K562 (cell line): Measurements from ENCODE around the gene AK4. TPM values are rescaled to one million over a fixed set of nuclear protein-coding genes. Genes with fewer than 3 reads are reported as not detected.
A peak's percentile ranks its signal among the peaks of the same experiment; 100 is the strongest.

ENCODE experiments used
- ARID3B ChIP-seq: fragments of 250-450 bp; sonication (Bioruptor Pico); IDR thresholded peaks from 2 replicates; pipeline ENCODE4 v1.4.0; 2020; ENCODE audit warnings: borderline replicate concordance
- ATF1 ChIP-seq, 2 experiments: fragments of 450-650 bp in 1 of 2; IDR thresholded peaks; 2 replicates each; pipeline ENCODE4 v1.6.1; 2016; ENCODE audit warnings: missing compliant biosample characterization in 1 of 2, missing genetic modification characterization in 1 of 2
- BCLAF1 ChIP-seq, 2 experiments: fragments of 450-650 bp in 1 of 2; IDR thresholded peaks; 2 replicates each; pipeline ENCODE4 v1.6.1; 2011 to 2017; ENCODE audit warnings: low read depth in 2 of 2, antibody characterized with exemption in 1 of 2, borderline replicate concordance in 1 of 2, low read length in 1 of 2, mild to moderate bottlenecking in 1 of 2, mixed read lengths in 1 of 2; ENCODE audit not compliant: control insufficient read depth in 1 of 2
- BRD9 ChIP-seq: fragments of 450-650 bp; IDR thresholded peaks from 2 replicates; pipeline ENCODE4 v1.6.1; 2018; ENCODE audit warnings: low read depth; ENCODE audit not compliant: partially characterized antibody
- CBX8 ChIP-seq: fragments of 200-600 bp; sonication (generic); IDR thresholded peaks from 2 replicates; pipeline ENCODE4 v1.6.1; 2012; ENCODE audit warnings: borderline replicate concordance, mixed run types, low read depth, mild to moderate bottlenecking, moderate library complexity, mixed read lengths, low read length, control low read depth, inconsistent platforms; ENCODE audit not compliant: poor library complexity, severe bottlenecking; ENCODE audit errors: extremely low read depth
- CREB3 ChIP-seq: fragments of 450-650 bp; conservative IDR thresholded peaks from 2 replicates; pipeline ENCODE4 v1.6.1; 2016; ENCODE audit warnings: missing genetic modification characterization, low read depth, mild to moderate bottlenecking, missing compliant biosample characterization, moderate library complexity
- CTBP1 ChIP-seq: fragments of 450-650 bp; IDR thresholded peaks from 2 replicates; pipeline ENCODE4 v1.6.1; 2016; ENCODE audit warnings: borderline replicate concordance
- HDAC6 ChIP-seq: IDR thresholded peaks from 2 replicates; pipeline ENCODE4 v1.6.1; 2012; ENCODE audit warnings: low read depth, mild to moderate bottlenecking, control low read depth, inconsistent platforms, low read length, moderate library complexity
- KLF1 ChIP-seq: fragments of 450-650 bp; IDR thresholded peaks from 2 replicates; pipeline ENCODE4 v1.6.1; 2016; ENCODE audit warnings: missing genetic modification characterization, missing compliant biosample characterization
- LEF1 ChIP-seq: fragments of 450-650 bp; IDR thresholded peaks from 2 replicates; pipeline ENCODE4 v1.6.1; 2016; ENCODE audit warnings: mild to moderate bottlenecking
- MNT ChIP-seq, 2 experiments: fragments of 450-650 bp; conservative IDR thresholded peaks; 2 replicates each; pipeline ENCODE4 v1.6.1; 2017; ENCODE audit warnings: mild to moderate bottlenecking in 2 of 2, moderate library complexity in 2 of 2
- POLR2AphosphoS2 ChIP-seq: IDR thresholded peaks from 2 replicates; pipeline ENCODE4 v1.6.1; 2012; ENCODE audit warnings: low read length, improper control_type of control experiment
- RUNX1 ChIP-seq: sonication (generic); IDR thresholded peaks from 2 replicates; pipeline ENCODE4 v1.6.1; 2016; ENCODE audit warnings: antibody characterized with exemption, low read depth
- TEAD1 ChIP-seq, 2 experiments: fragments of 450-650 bp in 1 of 2; sonication (generic) in 1 of 2; formaldehyde crosslinking; IDR thresholded peaks; 2 replicates each; pipeline versions ENCODE4 v1.4.0 to v1.8.0; 2020 to 2022; ENCODE audit warnings: mild to moderate bottlenecking in 2 of 2, missing genetic modification reagents in 1 of 2
- VEZF1 ChIP-seq: fragments of 200-800 bp; sonication (Bioruptor generic); IDR thresholded peaks from 2 replicates; pipeline ENCODE4 v1.6.1; 2017; ENCODE audit warnings: missing genetic modification characterization, missing compliant biosample characterization
- ZFPM2 ChIP-seq: fragments of 250-450 bp; sonication (Bioruptor Pico); IDR thresholded peaks from 2 replicates; pipeline ENCODE4 v1.5.1; 2022; ENCODE audit warnings: mild to moderate bottlenecking
- polyA plus RNA-seq, 8 experiments: library from polyadenylated mRNA; depleted of rRNA in 4 of 8; stranded (reverse) in 5 of 8; unstranded in 3 of 8; fragments of >200 nt; fragmentation: Nextera tagmentation in 2 of 8; fragmentation: Illumina TruSeq in 1 of 8; extraction: Ambion mirVana in 2 of 8; extraction: Trizol in 1 of 8; gene quantifications; 2 replicates each; pipeline versions ENCODE4 v1.2.1 to v1.2.3, GENCODE V29; 2011 to 2014; ENCODE audit warnings: inconsistent platforms in 1 of 8, missing spikeins in 1 of 8
- total RNA-seq, 7 experiments: library from RNA; depleted of rRNA in 6 of 7; stranded (reverse); fragments of >200 nt in 6 of 7; fragmentation: Illumina TruSeq in 2 of 7; extraction: Trizol in 2 of 7; gene quantifications; 2 replicates each; pipeline versions ENCODE4 v1.2.1 to v1.2.3, GENCODE V29; 2011 to 2021; ENCODE audit warnings: low replicate concordance in 1 of 7

The AK4 gene
- total and polyA plus RNA-seq, 9 of the 15 experiments (the other 6 are each of a cell fraction or from before 2014, with no cell fraction given): 10.4 to 96.6 (median 21.5) TPM

- TF ChIP-seq BCLAF1 (IDR thresholded peaks at IDR 0.05; ENCODE audit: borderline replicate concordance in 1 of 2, control insufficient read depth in 1 of 2, low read depth in 2 of 2, low read length in 1 of 2) (no peak), CBX8 (no peak), ZFPM2 (CRISPR knock-in tag) (no peak), VEZF1 (CRISPR knock-in tag) (0 out of 2 replicates have a peak, but pooled peaks have one; percentile 21), KLF1 (no peak), RUNX1 (no peak), CREB3 (peak; percentile 60; the same call in 1 of the 2 replicates), ATF1 (CRISPR knock-in tag; IDR thresholded peaks at IDR 0.05) (no peak), ATF1 (tag; IDR thresholded peaks at IDR 0.05) (peak; percentile 23; the same call in 1 of the 2 replicates), HDAC6 (no peak), MNT (conservative IDR thresholded peaks at IDR 0.05) (peak in 1 of 2 experiments; percentile 74; a peak in 3 of 4 replicates), TEAD1 (CRISPR knock-in tag; IDR thresholded peaks at IDR 0.05) (peak in 1 of 2 experiments; percentile 25; a peak in 1 of 4 replicates), POLR2AphosphoS2 (no peak), CTBP1 (peak; percentile 74; the same call in 1 of the 2 replicates), LEF1 (peak; percentile 28; the same call in 1 of the 2 replicates), BRD9 (peak; percentile 70), ARID3B (no peak)
These were observed 129.8 kb downstream of the AK4 start (continued) for GRCh38 chr1:65277605-65278347.
